GM10248 (cell line): ENCODE results near the gene TBCA.

Experiments used
- CTCF ChIA-PET: fragments of 300-600 bp; sonication (Branson Sonifier 250); formaldehyde crosslinking; extraction: SDS; loops from one replicate; lab custom pipeline; 2021; ENCODE audit warnings: antibody characterized with exemption; lab: Yijun Ruan, JAX
- POLR2A ChIA-PET: fragments of 350-650 bp; sonication (Branson Sonifier 250); formaldehyde crosslinking; extraction: SDS; loops from one replicate; lab custom pipeline; 2020; ENCODE audit warnings: antibody characterized with exemption; lab: Yijun Ruan, JAX
- DNase-seq: peaks from one replicate; pipeline ENCODE4 v3.0.0; 2012; ENCODE audit errors: extremely low spot score
- TF ChIP-seq, protein P1 (sequence below): IDR thresholded peaks from 2 replicates; pipeline ENCODE4 v1.5.1; 2012; ENCODE audit warnings: mild to moderate bottlenecking, low read depth; ENCODE audit errors: extremely low read depth, missing control alignments, control extremely low read depth

TBCA gene

DNA sequence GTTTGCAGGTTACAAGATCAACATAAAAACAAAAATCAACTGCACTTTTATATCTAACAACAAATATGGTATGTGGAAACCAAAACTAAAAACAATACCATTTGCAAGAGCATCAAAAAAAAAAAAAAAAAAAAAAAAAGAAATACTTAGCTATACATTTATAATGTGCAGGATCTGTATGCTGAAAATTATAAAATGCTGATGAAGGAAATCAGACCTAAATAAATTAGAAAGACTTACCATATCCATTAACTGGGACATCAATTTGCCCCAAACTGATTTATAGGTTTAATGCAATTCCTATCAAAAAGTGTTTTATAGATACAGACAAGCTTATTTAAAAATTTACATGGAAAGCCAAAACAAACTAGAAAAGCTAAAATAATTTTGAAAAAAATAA is 77.2 kb downstream of the TBCA start:
- CTCF ChIA-PET = interaction anchor here (1.5 to 1.7 kb wide), 2 partner anchors 10 to 25 kb away, joined by 3 to 4 read pairs; no protein-coding TSS in a partner anchor
- TF ChIP-seq, protein P1, sequence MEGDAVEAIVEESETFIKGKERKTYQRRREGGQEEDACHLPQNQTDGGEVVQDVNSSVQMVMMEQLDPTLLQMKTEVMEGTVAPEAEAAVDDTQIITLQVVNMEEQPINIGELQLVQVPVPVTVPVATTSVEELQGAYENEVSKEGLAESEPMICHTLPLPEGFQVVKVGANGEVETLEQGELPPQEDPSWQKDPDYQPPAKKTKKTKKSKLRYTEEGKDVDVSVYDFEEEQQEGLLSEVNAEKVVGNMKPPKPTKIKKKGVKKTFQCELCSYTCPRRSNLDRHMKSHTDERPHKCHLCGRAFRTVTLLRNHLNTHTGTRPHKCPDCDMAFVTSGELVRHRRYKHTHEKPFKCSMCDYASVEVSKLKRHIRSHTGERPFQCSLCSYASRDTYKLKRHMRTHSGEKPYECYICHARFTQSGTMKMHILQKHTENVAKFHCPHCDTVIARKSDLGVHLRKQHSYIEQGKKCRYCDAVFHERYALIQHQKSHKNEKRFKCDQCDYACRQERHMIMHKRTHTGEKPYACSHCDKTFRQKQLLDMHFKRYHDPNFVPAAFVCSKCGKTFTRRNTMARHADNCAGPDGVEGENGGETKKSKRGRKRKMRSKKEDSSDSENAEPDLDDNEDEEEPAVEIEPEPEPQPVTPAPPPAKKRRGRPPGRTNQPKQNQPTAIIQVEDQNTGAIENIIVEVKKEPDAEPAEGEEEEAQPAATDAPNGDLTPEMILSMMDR = no peak
- DNase-seq = no peak
- POLR2A ChIA-PET = no interaction called here

DNA sequence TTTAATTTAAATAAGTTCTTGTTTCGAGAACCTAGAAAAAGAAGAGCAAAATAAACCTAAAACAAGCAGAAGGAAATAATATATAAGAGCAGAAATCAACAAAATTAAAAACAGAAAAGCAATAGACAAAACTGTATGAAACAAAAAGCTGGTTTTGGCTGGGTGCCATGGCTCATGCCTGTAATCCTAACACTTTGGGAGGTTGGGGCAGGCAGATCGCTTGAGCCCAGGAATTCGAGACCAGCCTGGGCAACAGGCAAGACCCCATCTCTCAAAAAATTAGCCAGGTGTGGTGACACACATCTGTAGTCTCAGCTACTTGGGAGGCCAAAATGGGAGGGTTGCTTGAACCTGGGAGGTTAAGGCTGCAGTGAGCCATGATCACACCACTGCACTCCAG is 78.4 kb downstream of the TBCA start:
- ChIA-PET CTCF (interaction anchor here (2.3 kb wide), 1 partner anchor 10 kb away, joined by 9 read pairs; no protein-coding TSS in a partner anchor), POLR2A (no interaction called here)
- no peak for DNase-seq
- TF ChIP-seq, protein P1 = no peak

DNA sequence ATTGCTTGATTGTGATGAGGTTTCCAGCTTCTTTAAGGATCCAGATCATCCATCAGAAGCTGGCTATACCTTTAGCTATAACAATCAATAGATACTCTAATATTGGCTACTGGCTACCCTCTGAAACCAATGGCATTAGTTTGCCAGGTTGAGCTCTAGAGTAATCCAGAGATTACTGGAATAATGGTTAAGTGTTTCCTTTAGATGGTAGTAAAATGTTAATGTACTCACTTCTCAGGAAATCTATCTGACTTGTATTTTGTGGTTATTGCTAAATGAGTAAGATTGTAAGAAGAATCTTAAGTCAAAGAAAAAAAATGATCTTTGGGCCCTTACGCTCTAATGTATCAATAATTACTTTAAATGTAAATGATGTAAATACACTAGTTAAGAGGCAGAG is 80.0 kb downstream of the TBCA start:
- DNase-seq = no peak
- CTCF ChIA-PET = interaction anchor here (0.7 to 2.3 kb wide), 2 partner anchors 12 to 31 kb away, joined by 3 to 9 read pairs; no protein-coding TSS in a partner anchor
- POLR2A ChIA-PET = no interaction called here
- TF ChIP-seq, protein P1 = no peak

DNA sequence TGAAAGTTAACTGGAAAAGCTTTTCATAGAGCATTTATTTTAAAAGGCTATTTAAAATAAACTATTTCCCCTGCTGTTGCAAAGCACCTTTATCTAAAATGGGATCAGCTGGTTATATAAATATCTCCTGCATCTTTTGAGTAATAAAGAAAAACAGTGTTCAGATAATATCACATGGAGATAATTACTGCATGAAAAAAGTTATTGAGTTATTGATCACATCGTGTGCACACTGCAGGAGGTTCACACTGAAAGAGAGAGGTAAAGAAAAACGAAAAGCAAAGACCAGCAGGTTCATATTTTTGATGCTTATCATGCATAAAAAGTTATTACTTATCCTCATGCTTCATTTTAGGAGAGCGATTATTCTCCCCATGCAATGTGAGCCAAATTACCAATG is 82.2 kb downstream of the TBCA start:
- TF ChIP-seq, protein P1 = no peak
- POLR2A ChIA-PET = no interaction called here
- CTCF ChIA-PET = interaction anchor here (1.4 to 2.6 kb wide), 2 partner anchors 16 to 24 kb away, joined by 4 to 9 read pairs; no protein-coding TSS in a partner anchor
- no peak for DNase-seq

DNA sequence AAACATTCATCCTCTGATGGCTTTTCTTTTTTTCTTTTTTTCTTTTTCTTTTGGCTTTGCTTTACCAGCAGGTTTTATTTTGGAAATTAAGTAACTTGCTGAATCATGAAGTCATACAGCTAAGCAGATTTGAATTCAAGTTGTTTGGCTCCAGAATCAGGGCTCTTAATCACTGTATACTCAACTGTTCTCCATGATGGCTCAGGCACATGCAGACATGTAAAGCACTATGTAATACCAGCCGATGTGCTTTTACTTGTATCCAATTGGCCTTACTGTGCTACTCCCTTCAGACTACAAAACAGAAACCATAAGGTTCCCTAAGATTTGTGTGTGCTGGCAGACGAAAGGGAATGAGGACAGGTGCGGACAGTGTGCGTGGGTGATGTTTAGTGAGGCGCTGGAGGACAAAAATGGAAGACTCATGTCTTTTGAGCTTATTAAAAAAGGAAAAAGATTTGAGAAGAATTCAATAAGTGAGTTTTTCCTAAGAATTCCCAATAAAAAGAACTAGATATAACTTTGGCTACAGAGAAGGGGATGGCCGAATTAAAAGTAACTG is 92.9 kb downstream of the TBCA start:
- TF ChIP-seq, protein P1 = no peak
- POLR2A ChIA-PET = no interaction called here

DNA sequence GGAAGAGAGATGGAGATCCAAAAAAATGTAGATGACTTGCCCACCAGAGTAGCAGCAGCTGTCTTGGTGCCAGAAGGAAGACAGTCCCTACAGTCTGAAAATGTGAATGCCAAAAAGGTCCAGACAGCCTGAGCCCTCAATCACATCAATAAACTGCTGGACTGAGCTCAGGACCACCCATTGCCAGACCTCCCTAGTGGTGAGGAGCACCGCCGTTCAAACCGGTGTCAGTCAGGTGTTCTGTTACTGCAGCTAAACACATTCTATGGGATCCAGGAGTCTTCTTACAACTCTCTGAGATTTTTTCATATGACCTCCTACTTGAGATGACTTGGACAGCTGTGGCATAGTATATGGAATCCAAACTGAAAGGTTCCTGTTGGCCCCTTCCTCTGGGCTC is 105.6 kb downstream of the TBCA start:
- TF ChIP-seq, protein P1 = no peak
- CTCF ChIA-PET = interaction anchor here (1.1 to 1.5 kb wide), 3 partner anchors 25 to 124 kb away, joined by 3 to 9 read pairs (median 4); no protein-coding TSS in a partner anchor
- DNase-seq = no peak
- POLR2A ChIA-PET = no interaction called here

More for the DNA sequence above, 92.9 kb downstream of the TBCA start:
- CTCF ChIA-PET = interaction anchor here (1.0 to 1.3 kb wide), 2 partner anchors 9 to 26 kb away, joined by 3 read pairs; no protein-coding TSS in a partner anchor
- no peak for DNase-seq
